ENCODE results near the gene TP73. TPM values are rescaled to one million over a fixed set of nuclear protein-coding genes. Genes with fewer than 3 reads are reported as not detected.

TP73 gene
- total RNA-seq, 3 donors from 2014 or later (not counting 1 experiment from before 2014, with no cell fraction given), result 0.28 to 0.50 (median 0.39) TPM

DNA sequence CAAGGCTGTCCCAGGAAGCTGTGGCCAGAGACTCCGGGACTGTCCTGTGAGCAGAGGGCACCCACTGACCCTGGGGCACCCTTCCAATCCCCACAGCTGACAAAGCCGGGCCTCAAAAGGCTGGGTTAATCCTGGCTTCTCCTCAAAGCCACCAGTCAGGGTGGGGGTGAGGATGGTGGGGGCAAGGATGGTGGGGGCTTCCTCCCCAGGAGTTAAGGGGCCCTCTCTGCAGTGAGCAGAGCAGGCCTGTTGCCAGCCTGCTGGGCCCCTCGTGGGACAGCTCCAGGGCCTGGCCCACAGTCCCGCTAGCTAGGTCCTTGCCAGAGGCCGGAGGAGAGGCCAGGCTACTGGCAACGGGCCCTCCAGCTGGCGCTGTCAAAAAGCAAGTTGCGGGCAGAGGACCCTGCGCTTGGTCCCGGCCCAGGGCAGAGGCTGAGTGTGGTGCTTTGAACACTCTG lies 62.0 kb downstream of the TP73 start:
- Mint-ChIP-seq H3K27ac (no peak overlapping the region), H3K36me3 (no peaks in the 10 kb centered on the region), H3K4me3 (no peak overlapping the region), H3K9me3 (no peaks in the 10 kb centered on the region), H3K27me3 (ENCODE audit: low read depth in 2 of 2) (no peaks in the 10 kb centered on the region), H3K4me1 (no peaks in the 10 kb centered on the region)
- Histone ChIP-seq H3K36me3 (ENCODE audit: control insufficient read depth, insufficient read depth, low read length) (no peaks in the 10 kb centered on the region), H3K27me3 (ENCODE audit: control insufficient read depth, insufficient read depth, low read length) (no peaks in the 10 kb centered on the region), H3K27ac (ENCODE audit: low read length) (no peak overlapping the region), H3K4me3 (ENCODE audit: low read length) (no peak overlapping the region), H3K4me1 (ENCODE audit: control insufficient read depth, insufficient read depth, low read length) (peaks cover 7% of the 10 kb centered on the region), H3K9me3 (ENCODE audit: control insufficient read depth, insufficient read depth, low read length) (no peaks in the 10 kb centered on the region)
- TF ChIP-seq, protein P1, sequence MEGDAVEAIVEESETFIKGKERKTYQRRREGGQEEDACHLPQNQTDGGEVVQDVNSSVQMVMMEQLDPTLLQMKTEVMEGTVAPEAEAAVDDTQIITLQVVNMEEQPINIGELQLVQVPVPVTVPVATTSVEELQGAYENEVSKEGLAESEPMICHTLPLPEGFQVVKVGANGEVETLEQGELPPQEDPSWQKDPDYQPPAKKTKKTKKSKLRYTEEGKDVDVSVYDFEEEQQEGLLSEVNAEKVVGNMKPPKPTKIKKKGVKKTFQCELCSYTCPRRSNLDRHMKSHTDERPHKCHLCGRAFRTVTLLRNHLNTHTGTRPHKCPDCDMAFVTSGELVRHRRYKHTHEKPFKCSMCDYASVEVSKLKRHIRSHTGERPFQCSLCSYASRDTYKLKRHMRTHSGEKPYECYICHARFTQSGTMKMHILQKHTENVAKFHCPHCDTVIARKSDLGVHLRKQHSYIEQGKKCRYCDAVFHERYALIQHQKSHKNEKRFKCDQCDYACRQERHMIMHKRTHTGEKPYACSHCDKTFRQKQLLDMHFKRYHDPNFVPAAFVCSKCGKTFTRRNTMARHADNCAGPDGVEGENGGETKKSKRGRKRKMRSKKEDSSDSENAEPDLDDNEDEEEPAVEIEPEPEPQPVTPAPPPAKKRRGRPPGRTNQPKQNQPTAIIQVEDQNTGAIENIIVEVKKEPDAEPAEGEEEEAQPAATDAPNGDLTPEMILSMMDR (IDR thresholded peaks at IDR 0.05), result no peak
- ATAC-seq (no peak), DNase-seq (no peak)
- WGBS (ENCODE audit: insufficient coverage), result 87% methylated on average over 9 of the region's 10 CpGs
- intact Hi-C loops (cut with micrococcal nuclease), result no loop called here

DNA sequence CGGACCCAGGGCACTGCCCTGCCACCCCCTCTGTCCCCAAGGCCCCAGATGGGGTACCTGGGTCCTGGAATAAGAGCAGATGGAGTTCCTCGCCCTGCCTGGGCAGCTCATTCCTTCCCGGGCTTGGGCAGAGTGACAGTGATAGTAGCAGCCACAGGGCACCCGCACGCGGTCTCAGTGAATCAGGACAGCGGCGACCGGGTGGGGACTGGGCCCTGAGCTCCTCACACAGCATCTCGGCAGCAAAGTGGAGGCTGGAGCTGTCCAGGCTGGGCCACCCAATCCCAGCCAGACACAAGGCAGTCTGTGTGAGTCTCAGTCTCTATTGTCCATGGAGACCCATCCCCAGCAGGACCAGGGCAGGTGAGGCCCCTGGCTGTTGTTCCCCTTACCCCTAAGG lies 62.5 kb downstream of the TP73 start:
- H3K4me1 Mint-ChIP-seq, result no peaks in the 10 kb centered on the region
- no peak for ATAC-seq
- Histone ChIP-seq H3K9me3 (ENCODE audit: control insufficient read depth, insufficient read depth, low read length) (no peaks in the 10 kb centered on the region), H3K4me3 (ENCODE audit: low read length) (no peak overlapping the region), H3K27me3 (ENCODE audit: control insufficient read depth, insufficient read depth, low read length) (no peaks in the 10 kb centered on the region), H3K27ac (ENCODE audit: low read length) (no peak overlapping the region), H3K36me3 (ENCODE audit: control insufficient read depth, insufficient read depth, low read length) (no peaks in the 10 kb centered on the region), H3K4me1 (ENCODE audit: control insufficient read depth, insufficient read depth, low read length) (peaks cover 12% of the 10 kb centered on the region)
- H3K36me3 Mint-ChIP-seq, result no peaks in the 10 kb centered on the region
- DNase-seq, result no peak
- H3K27ac Mint-ChIP-seq, result no peak overlapping the region
- TF ChIP-seq, protein P1 (IDR thresholded peaks at IDR 0.05), result no peak
- 90% methylated on average over 10 of the region's 10 CpGs for WGBS (ENCODE audit: insufficient coverage)
- no peaks in the 10 kb centered on the region for H3K27me3 Mint-ChIP-seq (ENCODE audit: low read depth in 2 of 2)
- no peaks in the 10 kb centered on the region for H3K9me3 Mint-ChIP-seq
- H3K4me3 Mint-ChIP-seq, result no peak overlapping the region
- intact Hi-C loops (cut with micrococcal nuclease), result no loop called here

DNA sequence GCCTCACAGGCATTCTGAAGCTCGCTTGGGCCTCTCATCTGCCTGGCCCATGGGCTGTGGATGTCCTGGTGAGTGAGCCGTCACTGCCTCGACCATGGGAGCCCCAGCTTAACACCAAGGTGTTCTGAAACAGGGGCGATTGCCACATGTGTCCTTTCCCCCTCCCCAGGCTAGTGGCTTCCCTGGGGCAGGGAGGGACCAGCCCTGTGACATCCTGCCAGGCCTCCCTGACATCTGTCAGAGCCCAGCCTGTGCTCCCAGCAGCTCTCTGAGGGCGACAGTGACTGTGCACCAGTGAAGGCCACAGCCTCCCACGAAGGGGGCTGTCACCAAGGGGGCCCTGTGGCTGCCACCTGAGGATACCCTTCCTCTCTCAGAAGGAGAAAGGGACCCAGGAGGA lies 64.0 kb downstream of the TP73 start:
- no peaks in the 10 kb centered on the region for H3K9me3 ChIP-seq (ENCODE audit: control insufficient read depth, insufficient read depth, low read length)
- intact Hi-C loops (cut with micrococcal nuclease), result no loop called here
- no peaks in the 10 kb centered on the region for H3K27me3 Mint-ChIP-seq (ENCODE audit: low read depth in 2 of 2)
- no peaks in the 10 kb centered on the region for H3K36me3 ChIP-seq (ENCODE audit: control insufficient read depth, insufficient read depth, low read length)
- peaks cover 25% of the 10 kb centered on the region for H3K4me1 ChIP-seq (ENCODE audit: control insufficient read depth, insufficient read depth, low read length)
- WGBS (ENCODE audit: insufficient coverage), result 68% methylated on average over 6 of the region's 6 CpGs
- H3K4me3 ChIP-seq (ENCODE audit: low read length), result no peak overlapping the region
- H3K9me3 Mint-ChIP-seq, result no peaks in the 10 kb centered on the region
- TF ChIP-seq, protein P1 (IDR thresholded peaks at IDR 0.05), result no peak
- H3K36me3 Mint-ChIP-seq, result no peaks in the 10 kb centered on the region
- peaks cover 0 to 4% of the 10 kb centered on the region in 2 donors for H3K4me1 Mint-ChIP-seq
- H3K27me3 ChIP-seq (ENCODE audit: control insufficient read depth, insufficient read depth, low read length), result no peaks in the 10 kb centered on the region
- H3K27ac ChIP-seq (ENCODE audit: low read length), result no peak overlapping the region
- H3K27ac Mint-ChIP-seq, result no peak overlapping the region
- ATAC-seq (no peak), DNase-seq (no peak)
- no peak overlapping the region for H3K4me3 Mint-ChIP-seq

DNA sequence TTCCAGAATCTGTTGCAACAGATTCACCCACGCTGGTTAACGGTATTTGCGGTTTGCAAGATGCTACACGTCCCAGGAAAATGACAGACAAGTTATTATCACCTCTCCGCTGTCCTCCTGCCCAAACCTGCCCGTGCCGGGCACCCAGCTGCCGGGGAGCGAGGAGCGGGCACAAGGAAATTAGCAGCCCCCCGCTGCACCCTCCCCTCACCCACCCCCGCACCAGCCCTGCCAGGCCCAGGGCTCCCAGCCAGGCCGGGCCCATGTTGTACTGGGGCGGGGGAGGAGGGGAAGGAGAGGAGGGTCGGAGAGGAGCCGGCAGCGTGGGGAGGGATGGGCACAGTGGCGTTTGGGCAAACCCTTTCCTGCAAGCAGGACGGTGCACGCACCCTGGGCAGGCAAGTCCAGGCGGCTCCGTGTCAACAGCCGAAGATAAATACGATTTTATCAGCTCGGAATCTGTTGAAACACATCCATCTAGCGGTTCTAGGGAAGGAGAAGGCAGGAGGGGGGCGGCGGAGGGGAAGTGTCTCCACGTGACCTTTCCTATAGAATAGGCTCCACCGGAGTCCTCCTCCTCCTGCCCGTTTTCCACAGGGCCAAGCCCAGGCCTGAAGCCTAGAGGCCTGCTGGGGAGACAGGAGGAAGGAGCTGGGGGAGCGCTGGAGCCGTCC lies 64.9 kb downstream of the TP73 start:
- intact Hi-C loops (cut with micrococcal nuclease), result no loop called here
- H3K4me1 ChIP-seq (ENCODE audit: control insufficient read depth, insufficient read depth, low read length), result peaks cover 25% of the 10 kb centered on the region
- Mint-ChIP-seq H3K27ac (no peak overlapping the region), H3K9me3 (no peaks in the 10 kb centered on the region), H3K4me1 (peaks cover 0 to 4% of the 10 kb centered on the region in 2 donors), H3K27me3 (ENCODE audit: low read depth in 2 of 2) (no peaks in the 10 kb centered on the region), H3K36me3 (no peaks in the 10 kb centered on the region), H3K4me3 (no peak overlapping the region)
- H3K27me3 ChIP-seq (ENCODE audit: control insufficient read depth, insufficient read depth, low read length), result no peaks in the 10 kb centered on the region
- no peaks in the 10 kb centered on the region for H3K36me3 ChIP-seq (ENCODE audit: control insufficient read depth, insufficient read depth, low read length)
- TF ChIP-seq, protein P1 (IDR thresholded peaks at IDR 0.05), result no peak
- H3K9me3 ChIP-seq (ENCODE audit: control insufficient read depth, insufficient read depth, low read length), result no peaks in the 10 kb centered on the region
- H3K27ac ChIP-seq (ENCODE audit: low read length), result no peak overlapping the region
- DNase-seq (no peak), ATAC-seq (no peak)
- 61% methylated on average over 31 of the region's 33 CpGs for WGBS (ENCODE audit: insufficient coverage)
- H3K4me3 ChIP-seq (ENCODE audit: low read length), result no peak overlapping the region

Data from natural killer cell (primary cell).